Suppressor macrophage (primary cell): ENCODE results near the gene STOML2.
"Not testable (repeated sequence)": the region's sequence is repeated elsewhere in the genome, so short reads cannot be mapped to it uniquely, and the experiment has no call there.

ENCODE experiments used
- DNase-seq, 4 experiments: peaks; one replicate each; pipeline ENCODE4 v3.0.0-alpha.2; 2020 to 2022
- total RNA-seq, 17 experiments: gene quantifications; one replicate each; lab custom pipeline; 2026; ENCODE audit warnings: mixed read lengths in 6 of 17, inconsistent platforms in 3 of 17; lab: John Stamatoyannopoulos, UW

The STOML2 gene, protein sequence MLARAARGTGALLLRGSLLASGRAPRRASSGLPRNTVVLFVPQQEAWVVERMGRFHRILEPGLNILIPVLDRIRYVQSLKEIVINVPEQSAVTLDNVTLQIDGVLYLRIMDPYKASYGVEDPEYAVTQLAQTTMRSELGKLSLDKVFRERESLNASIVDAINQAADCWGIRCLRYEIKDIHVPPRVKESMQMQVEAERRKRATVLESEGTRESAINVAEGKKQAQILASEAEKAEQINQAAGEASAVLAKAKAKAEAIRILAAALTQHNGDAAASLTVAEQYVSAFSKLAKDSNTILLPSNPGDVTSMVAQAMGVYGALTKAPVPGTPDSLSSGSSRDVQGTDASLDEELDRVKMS
- 20.6 to 66.8 (median 31.6) reads per million in 17 experiments for total RNA-seq

DNA sequence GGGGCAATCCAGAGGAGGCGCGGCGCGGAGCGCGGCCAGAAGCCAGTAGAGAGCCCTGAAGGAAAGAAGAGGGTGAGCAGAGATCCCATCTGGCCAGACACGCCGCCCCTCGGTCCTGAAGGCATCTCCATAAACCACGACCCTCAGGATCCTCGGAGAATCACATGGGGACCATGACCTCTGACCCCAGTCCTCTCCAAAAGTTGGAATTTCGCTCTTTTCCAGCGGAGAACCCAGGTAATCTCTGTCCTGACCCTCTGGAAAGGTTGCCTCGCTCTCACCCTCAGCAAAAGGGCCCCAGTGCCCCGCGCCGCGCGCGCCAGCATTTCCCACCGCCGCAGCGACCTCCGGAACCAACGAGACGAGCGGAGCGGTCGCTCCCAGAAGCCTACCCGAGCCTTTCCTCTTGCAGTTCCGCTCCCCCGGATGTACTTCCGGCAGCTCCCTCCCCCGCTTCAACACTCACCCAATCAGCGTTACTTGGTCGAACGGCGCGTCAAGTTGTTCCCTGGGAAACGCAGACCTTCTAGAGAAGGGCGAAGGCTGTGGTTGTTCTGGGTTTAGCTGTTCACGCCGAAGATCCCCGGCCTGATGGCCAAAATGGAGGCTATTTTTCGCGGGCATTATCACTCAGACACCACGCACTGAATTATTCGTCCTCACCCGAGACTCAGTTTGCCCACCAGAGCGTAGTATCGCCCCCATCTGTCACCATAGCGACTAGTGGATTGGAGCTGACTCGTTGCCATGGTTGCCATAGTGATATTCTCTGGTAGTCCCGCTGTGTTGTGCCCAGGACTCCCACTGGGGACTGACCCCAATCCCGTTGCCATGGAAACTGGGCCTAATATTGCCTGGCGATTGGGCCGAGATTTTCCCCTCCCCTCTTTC is at the start of gene STOML2:
Gene STOML2, minus strand, starts transcription at position 363 of the 891 bp plus-strand sequence. Its CDS starts 37 bp downstream, at position 326.
- peak; percentile 91 to 97 (median 96) for DNase-seq

- not testable (repeated sequence) for DNase-seq
Measured at GRCh38 chr9:35147941-35148563, 45.1 kb upstream of the STOML2 start.

- no peak for DNase-seq
Measured at GRCh38 chr9:35142037-35142436, 39.1 kb upstream of the STOML2 start.

GRCh38 chr9:35140093-35140492 is 37.2 kb upstream of the STOML2 start:
- no peak for DNase-seq

DNA sequence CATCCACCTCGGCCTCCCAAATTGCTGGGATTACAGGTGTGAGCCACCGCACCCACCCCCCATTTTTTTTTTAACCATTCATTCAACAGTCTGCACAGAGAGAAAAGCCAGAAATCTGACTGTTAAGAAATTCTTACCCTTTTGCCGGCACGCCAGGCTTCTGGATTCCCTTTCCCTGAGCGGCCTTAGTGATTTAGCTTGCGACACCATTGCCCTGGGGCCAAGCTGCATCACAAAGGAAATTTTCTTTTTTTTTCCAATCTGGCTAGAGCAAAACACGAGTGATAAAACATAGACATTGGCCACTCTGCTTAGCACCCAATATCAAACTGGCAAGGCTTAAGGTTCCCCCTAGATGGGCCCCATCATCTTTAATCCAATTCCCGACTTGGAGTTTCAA is 33.9 kb upstream of the STOML2 start:
- DNase-seq: no peak

DNA sequence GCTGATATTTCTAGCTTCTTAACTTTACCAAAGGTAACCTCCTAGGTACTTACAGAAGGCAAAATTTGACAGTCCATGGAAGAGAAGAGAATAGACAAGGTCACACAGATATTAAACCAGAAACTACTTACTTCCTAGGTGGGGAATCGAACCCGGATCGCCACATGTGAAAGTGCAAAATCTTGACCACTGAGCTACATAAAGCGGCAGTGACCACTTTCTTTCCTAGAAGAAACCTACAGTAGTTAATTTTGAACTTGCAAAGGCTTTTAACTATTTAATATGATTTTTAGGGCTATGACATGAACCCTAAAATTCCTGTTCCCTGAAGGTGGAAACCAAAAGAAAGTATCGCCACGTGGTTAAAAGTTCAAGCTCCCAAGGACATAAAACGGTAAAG is 33.1 kb upstream of the STOML2 start:
- no peak for DNase-seq

- DNase-seq: no peak
Measured at GRCh38 chr9:35134920-35135319, 32.0 kb upstream of the STOML2 start.

DNA sequence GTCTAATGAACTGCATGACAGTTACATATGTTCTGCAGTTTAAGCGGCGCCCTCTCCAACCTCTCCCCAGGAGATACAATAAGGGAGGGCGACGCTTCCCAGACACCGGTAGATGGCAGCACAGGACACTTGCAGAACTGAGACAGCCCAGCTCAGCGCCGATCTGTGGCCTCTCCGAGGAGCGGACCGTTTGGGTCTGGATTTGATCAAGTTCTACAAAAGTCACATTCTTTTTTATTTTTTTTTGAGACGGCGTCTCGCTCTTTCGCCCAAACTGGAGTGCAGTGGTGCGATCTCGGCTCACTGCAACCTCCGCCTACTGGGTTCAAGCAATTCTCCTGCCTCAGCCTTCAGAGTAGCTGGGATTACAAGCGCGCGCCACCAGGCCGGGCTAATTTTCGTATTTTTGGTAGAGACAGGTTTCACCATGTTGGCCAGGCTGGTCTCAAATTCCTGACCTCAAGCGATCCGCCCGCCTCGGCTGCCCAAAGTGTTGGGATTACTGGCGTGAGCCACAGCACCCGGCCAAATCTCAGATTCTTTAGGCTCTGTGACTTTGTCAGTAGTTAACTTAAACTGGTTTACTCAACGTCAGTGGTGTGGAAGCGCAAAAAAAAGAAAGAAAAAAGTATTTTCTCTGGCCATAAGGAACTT is 14.1 kb upstream of the STOML2 start:
- peak; percentile 94 to 98 (median 95) for DNase-seq

- no peak for DNase-seq
Measured at GRCh38 chr9:35116539-35116897, 13.6 kb upstream of the STOML2 start.

DNA sequence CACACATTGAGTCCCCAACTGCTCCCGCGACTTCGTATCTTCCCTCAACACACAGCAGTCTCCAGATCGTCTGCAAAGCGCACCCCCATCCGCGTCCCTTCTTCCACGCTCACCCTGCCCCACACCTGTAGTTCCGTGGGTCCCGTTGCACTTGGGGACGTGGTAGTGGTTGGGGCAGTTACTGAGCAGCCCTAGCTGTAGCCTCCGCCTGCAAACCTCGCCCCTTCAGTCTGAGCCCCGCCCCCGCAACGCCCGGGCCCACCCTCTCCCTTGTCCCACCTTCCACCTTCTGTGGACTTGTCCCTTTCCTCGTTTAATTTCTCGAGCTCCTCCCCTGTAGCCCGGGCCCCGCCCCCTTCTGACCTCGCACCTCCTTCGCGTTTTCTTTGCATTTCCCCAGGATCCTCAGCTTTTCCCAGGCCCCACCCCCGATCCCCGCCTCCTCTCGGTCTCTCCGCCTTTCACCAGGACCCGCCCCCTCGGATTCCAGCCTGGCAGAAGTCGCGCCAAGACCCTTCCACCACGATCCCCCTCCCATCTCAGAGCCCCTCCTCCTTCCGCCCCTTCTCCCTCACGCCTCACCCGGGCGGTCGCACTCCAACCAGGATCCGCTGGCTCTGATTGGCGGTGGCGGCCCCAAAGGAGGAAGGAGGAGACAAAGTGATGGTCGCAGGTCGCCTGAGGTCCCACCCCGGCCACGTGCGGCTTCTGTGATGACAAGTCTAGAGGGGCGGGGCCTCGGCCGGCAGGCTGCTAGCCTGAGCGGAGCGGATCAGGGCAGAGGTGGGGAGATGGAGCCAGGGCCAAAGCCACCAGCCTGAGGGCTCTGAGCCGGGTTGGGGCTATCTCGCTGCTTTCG is 13.0 kb upstream of the STOML2 start, which contains the start of gene ATOSB:
Gene ATOSB, minus strand, starts transcription at position 183 of the 859 bp plus-strand sequence. CDS start 7,588 bp downstream, outside the sequence.
- DNase-seq: peak; percentile 98 to 99 (median 98)

DNA sequence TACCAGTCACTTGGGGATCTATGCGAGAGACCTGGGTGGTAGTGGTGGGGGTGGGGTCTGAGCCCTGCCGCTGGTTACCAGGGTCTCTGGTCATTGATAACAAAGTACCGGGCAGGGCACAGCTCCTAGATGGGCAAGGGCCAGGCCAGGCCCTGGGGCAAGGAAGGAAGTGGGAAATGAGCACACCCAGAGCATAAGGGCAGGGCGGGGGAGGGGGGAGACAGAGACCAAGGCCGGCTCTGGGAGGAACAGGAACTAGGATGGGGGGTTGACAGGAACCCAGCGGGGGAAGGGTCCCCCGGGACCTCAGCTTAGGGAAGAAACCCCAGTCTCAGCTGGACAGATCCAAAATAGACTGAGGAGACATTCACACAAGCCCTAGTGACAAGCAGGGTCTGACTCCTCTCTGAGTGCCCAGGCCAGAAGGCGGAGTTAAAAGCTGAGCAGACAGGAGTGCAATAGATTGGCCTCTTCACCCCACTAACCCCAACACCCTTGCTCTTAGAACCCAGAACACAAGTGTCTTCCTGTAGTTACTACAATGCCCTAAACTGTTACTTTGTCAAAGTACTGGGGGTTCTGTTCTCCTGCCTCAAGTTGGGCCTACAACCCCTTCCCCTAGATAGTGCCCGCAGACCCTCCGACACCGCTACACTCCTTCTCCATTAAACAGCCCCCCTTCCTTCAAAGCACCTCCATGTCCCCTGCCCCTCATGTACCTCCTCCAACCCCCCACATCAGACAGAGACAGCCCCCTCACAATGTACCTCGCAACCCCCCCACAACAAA is 12.1 kb upstream of the STOML2 start:
- DNase-seq: peak; percentile 84 to 93 (median 91)

DNA sequence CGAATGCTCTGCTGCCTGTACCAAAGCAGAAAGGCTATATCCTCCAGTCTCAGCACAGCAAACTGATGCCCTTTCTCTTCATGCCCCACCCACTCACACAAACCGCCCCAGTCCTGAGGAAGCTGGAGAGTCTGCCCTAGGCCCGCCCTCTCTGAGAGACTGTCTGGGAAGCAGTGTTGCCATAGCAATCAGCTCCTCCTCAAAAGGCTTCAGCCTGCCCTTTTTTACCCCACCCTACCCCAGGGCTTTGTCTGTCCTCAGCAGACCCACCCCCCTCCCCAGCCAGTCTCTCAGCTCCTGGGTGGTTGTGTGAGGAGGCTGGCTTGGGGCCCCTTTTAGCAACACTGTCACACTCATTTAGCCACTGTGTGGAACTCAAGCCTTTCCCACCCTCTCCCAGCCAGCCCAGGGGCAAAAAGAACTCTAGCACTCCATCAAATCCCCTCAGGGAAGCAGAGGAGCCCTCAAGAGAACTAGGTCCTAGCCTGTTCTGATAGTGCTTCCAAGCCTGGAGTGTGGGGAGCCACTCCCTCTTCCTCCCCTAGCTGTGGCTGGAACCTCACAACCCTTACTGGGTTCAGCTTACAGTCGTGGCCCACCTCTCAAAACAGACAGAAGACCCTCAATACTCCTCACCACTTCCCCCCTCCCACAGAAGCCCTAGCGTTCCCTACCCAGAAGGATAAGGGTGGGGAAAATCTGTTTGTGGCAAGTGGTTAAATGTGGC is 11.3 kb upstream of the STOML2 start:
- DNase-seq: peak; percentile 91 to 97 (median 96)

DNA sequence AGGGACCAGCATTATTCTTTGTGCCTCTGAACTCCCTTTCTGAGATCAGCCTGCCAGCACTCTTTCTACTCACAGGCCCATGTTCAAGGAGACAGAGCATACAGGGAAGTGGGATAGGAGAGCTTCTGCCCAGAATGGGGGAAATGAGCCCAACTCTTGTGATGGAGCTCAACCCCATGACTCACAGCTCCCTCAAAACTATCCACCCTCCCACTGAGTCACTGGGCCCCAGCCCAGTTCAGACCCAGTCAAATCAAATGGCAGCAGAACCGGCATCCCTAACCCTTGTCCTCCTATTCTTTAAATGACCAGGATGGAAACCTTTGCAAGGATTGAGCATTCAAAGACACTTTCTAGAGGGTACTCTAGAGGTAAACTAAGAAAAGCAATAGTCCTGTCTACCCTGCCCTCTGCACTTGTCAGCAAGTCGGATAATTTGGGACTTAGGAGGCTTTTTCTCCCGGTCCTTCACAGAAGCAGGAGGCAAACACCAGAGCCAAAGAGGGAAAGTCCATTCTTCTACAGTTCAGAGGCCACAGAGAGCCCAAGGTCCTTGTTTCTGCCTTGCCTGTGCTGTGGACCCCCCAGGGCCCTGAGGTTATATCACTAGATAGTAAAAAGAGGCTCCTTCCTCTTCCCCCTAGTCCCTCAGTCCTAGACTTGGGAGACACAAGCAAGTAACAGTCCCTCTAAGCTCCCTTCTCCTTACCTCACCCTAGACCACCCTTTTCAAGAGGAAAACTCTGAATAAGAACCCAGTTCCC is 9.5 kb upstream of the STOML2 start:
- peak; percentile 81 to 93 (median 87) for DNase-seq

DNA sequence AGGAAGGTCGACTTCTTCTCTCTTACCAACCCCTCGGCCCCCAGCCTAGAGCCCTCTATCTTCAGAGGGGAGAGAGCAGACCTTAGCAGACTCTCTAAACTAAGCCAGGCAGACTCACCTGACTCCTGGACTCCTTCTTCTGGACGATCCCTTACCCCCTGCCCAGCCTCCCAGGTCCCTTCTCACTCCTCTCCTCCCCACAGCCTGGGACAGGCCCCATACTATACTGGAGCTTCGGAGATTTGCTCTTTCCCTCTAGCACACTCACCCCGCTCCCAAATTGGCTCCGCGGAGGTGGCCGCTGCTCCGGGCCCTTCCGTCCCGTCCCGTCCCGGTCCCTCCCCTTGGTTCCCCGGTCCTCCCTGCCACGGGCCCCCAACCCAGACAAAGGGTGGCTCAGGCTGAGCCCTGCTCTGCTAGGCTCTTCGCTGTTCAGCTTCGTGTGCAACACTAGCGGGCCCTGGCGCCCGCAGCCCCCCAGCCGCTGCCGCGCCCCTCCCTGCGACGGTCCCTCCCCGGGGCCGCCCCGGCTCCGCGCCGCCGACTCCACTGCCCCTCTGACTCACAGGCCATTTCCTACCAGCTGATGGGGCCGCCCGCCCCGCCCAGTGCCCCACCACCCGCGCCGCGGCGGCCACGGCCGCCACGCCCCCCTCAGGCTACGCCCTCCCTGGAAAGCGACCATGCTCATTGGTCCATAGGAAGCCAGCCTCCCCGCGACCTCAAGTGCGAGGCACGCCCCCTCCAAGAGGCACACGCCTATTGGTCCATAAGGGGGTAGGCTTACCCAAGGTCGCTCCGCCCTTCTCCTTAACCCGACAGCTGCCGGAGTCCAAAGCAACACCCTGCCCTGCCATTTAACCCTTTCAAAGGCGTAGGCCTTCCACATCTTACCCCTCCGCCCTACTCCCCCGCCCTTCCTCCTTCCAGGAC is 8.3 kb upstream of the STOML2 start:
- DNase-seq: peak; percentile 98 to 100 (median 99)

DNA sequence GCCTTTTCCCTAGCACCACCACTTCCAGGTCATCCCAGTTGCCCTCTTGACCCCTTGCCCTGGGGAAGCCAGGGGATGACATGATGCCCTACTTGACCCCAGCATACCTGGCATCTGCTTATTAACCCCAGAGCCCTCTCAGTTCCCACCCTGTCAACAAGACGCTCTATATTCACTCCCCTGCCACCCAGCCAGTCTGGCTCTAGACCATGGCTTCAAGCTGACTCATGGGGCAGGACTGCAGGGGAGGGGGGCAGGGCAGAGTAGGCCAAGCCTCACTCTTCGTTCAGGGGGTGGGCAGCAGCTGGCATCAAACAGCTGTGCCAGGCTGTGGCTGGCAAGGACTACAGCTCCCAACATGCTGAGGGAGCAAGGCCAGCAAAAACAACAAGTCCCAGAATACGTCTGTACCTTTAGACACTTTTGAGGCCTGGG is 7.4 kb upstream of the STOML2 start:
- no peak for DNase-seq

GRCh38 chr9:35108946-35109575 is 6.1 kb upstream of the STOML2 start:
- DNase-seq: no peak

DNA sequence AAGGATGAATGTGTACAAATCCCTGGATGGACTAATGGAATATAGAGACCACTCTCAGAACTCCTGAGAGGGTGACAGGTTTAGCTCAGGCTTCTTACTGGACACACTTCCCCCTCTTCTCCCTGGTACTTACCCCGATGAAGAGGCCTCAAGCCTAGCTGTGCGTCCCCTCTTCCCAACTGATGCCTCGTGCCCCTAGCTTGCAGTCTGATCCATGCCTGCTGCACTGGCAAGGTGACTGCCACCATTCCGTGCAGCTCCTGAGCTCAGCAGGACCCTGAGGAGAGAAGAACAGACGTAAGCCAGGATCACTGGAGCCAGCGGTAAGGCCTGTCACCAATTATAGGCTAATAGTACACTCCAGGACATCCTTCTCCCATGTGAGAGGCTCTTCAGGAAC is 5.5 kb upstream of the STOML2 start:
- no peak for DNase-seq
